Middle frontal gyrus (tissue), 1 donor: ENCODE data around the gene UBXN4.
"Not testable (repeated sequence)": the region's sequence is repeated elsewhere in the genome, so short reads cannot be mapped to it uniquely, and the experiment has no call there.

ENCODE experiments used
- DNase-seq: peaks from one replicate; pipeline ENCODE4 v3.0.0-alpha.2; 2015; ENCODE audit warnings: low spot score; ENCODE audit errors: extremely low spot score

UBXN4 gene, protein sequence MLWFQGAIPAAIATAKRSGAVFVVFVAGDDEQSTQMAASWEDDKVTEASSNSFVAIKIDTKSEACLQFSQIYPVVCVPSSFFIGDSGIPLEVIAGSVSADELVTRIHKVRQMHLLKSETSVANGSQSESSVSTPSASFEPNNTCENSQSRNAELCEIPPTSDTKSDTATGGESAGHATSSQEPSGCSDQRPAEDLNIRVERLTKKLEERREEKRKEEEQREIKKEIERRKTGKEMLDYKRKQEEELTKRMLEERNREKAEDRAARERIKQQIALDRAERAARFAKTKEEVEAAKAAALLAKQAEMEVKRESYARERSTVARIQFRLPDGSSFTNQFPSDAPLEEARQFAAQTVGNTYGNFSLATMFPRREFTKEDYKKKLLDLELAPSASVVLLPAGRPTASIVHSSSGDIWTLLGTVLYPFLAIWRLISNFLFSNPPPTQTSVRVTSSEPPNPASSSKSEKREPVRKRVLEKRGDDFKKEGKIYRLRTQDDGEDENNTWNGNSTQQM

DNA sequence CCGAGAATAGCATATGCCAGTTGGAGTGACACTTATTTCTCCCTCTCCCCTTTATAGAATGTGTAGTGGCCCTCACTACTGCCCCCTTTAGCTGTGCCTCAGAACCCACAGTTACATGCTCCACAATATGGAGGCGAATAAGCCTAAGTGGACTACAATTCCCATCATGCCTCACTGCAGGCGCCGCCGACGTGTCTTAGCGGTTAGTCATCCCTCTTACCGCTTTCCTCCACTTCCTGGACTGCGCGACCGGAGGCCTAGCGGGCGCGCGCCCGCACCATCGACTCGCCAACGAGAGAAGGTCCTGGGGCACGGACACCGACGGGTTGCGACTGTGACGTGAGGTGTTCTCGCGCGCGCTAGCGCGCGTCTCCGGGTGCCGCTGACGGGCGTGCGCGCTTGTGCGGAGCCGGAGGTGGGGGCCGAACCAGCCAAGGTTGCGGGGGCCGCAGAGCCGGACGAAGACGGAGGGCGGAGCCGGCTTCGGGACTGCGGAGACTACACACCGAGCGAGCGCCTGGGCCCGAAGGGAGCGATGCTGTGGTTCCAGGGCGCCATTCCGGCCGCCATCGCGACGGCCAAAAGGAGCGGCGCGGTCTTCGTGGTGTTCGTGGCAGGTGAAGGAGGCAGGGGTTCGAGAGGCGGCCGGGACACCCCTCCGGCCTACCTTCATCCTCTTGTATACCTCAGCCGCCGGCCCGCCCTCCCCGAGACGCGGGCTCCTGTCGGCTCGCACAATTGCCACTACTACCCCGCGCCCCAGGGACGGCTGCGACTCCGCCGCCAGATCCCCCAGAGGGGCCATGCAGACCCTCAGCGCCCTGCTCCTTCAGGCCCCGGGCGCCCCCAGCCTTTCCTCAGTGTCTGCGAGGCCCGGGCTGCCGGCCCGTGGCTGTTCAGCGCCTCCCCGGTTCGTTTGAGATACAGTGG lies at the start of gene UBXN4:
UBXN4 (plus strand) TSS at position 461 of the 930 bp plus-strand sequence; CDS start at position 536, 75 bp downstream.
- DNase-seq = peak; percentile 98

DNA sequence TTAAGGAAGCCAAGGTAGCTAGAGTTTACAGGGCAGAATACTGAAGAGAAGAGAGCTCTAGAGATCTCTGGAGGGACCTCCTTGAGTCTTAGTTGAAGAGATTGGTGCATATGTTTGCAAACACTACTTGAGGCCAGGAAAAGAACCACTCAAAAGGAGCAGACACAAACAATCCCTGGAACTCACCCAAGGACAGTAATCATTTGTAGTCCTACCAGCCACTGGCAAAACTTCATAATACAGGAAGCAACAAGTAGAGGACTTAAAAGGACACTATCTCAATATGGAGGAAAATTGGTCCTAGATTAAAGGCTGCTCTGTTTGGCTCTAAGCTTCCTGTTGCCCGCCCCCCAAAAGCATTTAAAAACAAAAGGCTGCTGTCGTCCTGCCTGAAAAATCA lies 46.9 kb upstream of the UBXN4 start:
- no peak for DNase-seq

DNA sequence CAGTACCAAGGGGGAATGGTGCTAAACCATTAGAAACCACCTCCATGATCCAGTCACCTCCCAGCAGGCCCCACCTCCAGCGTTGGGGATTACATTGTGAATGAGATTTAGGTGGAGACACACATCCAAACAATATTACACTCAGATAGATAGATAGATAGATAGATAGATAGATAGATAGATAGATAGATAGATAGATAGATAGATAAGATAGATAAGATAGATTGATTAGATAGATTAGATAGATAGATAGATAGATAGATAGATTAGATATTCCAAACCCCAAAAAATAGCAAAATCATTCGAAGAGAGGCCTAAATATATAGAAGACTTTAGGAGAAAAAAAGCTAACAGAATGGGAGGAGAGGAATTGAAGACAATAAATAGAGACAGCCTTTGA lies 42.8 kb upstream of the UBXN4 start:
- DNase-seq = no peak

DNA sequence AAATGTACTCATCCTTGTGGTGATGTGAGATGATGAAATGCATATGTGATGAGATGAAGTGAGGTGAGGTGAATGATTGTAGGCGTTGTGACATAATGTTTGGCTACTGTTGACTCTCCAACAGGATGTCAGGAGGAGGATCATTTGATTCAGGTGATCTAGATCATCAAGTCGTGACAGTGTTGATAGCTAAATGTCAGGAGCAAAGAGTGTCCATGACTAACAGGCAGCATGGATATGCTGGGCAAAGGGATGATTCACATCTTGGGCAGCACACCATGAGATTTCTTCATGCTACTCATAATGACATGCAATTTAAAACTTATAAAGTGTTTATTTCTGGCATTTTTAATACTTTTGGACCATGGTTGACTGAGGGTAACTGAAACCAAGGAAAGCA lies 40.2 kb upstream of the UBXN4 start:
- no peak for DNase-seq

DNA sequence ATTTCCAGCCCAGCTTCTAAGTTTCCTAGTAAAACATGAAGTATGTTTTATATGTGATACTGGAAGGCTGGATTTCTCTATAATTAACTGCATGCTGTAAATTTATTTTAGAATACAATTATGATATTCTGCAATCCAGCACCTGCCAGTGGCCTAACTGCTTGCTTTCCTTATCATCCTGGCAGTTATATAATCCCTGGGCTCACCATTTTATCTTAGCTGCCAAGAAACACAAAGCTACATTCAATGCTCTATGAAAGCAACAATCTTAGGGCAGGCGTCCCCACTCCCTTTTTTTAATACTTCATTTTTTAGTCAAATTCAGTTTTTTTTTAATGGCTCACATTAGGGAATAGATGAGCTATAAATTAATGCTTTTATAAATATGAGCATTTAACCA lies 38.4 kb upstream of the UBXN4 start:
- DNase-seq = no peak

DNA sequence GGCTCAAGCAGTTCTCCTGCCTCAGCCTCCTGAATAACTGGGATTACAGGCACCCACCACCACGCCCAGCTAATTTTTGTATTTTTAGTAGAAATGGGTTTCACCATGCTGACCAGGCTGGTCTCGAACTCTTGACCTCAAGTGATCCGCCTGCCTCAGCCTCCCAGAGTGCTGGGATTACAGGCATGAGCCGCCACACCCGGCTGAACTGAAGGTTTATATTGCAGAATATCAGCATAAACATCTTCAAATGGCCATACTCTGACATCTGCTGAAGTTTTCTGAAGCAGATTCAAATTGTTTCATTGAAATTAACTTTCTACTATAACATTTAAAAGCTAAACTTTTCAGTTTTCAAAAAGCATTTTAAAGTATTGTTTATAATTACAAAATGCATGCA lies 37.6 kb upstream of the UBXN4 start:
- DNase-seq = not testable (repeated sequence)

DNA sequence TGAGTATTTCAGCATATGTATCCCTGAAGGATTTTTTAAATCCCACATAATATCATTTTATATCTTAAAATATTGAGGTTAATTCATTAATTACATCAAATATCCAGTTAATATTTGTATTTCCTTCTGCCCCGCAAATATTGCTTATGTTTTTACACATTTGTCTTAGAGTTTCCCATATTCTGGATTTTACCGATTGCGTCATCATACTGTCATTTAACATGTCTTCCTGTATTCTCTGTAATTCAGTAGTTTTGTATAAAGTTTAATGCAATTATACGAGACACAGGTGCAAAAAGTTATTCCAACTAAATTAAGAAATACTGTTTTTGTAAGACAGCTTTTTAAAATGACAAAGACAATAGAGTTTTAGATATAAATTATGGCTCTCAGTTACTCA lies 33.5 kb upstream of the UBXN4 start:
- no peak for DNase-seq

DNA sequence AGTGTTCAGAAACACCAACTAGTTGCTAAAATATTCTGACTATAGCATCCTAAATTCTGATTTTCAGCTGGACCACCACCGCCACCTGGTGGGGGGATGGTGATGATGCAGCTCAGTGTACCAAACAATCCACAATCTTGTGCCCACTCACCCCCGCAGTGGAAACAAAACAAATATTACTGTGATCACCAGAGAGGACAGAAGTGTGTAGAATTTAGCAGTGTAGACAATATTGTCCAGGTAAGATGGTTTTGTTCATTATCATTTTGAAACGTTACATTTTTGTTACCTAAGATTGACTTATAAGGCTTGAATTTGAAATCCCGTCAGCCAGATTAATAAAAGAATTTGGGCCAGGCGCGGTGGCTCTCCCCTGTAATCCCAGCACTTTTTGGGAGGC lies 31.7 kb upstream of the UBXN4 start:
- DNase-seq = no peak

DNA sequence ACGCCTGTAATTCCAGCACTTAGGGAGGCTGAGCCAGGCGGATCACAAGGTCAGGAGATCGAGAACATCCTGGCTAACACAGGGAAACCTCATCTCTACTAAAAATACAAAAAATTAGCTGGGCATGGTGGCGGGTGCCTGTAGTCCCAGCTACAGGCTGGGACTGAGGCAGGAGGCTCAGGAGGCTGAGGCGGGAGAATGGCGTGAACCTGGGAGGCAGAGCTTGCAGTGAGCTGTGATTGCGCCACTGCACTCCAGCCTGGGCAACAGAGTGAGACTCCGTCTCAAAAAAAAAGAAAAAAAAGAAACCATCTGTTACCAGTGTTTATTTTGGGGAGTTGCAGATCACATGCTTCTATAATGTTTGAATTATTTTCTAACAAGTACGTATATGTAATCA lies 26.6 kb upstream of the UBXN4 start:
- DNase-seq = not testable (repeated sequence)

DNA sequence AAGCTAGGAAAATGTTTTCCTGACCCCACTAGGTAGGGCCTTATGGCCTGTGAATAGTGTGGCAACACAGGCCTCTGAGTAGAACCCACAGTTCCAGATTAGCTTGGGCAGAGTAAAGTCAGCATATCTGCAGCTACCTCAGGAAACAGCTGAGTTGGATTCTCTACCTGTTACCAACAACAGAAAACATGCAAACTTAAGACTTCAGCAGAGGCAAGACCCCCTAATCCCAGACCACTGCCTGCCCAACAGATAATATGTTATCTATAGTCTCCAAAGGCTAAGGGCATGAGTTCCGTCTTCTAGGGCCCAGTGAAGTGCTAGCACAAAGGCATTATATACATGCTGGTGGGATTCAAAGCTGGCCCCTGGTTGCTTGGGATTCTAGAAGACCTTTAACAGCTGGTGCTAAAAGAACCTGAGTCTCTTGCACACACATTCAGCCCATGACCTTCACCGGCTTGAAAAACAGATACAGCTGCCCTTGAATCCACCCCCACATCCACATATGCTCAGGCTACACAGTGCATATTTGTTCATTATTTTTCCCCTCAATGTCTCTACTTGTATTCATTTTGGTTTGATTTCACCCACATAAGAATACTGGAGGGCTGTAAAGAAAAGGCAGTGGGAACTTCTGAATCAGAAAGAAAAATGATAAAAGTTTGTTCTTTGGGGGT lies 13.5 kb upstream of the UBXN4 start:
- no peak for DNase-seq

DNA sequence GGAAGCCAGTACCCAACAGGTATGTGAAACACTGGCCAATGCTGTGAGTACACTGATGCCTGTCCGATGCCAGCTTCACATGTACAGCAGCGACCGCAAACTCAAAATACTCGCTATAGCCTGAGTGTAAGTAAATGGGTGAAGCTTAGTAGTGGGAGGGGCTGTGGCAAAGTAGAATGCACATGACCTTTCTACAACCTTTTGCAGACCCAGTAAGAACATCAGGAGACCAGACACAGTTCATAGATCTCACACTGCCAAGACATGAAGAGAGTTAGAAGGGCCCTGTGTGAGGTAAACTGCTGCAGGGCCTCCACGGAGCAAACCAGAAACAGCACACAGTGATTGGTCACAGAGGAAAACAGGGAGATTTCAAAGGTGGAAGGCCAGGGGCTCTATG lies 9.1 kb upstream of the UBXN4 start:
- no peak for DNase-seq

DNA sequence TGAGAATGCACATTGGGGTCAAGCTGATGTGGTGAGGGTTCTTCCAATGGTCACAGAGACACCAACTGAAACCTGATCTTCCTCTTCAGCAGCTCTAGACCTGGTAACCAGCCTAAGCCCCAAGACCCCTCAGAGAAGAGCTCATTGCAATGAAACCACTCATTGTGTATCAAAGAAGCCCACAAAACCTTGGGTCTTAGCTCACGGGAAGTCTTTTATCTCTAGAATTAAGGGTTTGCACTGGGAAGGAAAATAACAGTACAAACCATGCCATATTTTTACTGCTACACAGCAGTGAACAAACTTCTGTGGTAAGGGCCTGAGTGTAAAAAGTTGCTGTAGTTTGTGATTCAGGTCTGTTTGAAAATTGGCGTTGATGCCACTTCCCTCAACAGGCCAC lies 8.6 kb upstream of the UBXN4 start:
- no peak for DNase-seq

DNA sequence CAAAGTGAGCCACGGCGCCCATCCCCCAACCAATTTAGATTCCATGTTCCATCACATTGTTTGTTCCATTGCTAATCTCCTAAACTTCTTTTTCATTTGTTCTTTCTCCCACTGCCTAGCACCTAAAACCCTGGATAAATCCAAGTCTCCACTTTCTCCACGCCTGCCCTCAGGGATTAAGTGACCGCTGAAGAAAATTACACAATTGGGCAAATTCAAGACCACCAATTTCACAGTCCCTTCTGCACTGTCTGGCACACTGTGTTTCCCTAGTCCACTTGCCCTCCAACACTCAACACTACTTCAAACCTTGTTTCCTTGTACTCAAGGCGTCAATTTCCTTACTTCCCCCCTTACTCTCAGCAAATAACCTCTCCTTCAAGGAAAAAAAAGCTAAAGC lies 5.1 kb upstream of the UBXN4 start:
- no peak for DNase-seq

DNA sequence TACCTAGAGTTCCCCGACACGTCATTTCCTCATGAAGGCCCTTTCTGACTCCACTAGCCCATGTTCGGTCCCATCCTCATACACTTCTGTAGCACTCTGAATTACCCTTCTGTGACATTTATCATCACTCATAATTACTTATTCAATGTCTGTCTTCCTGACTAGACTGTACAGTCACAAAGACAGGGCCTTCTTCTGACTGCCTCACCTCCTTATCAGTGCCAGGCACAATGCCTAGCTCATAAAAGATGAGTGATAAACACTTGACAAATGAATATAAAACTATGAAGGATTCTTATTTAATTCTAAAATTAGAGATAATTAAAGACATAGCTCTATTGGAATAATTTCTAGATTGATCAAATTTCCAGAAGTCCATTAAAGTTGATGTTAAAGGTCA lies 1.4 kb upstream of the UBXN4 start:
- DNase-seq = no peak

DNA sequence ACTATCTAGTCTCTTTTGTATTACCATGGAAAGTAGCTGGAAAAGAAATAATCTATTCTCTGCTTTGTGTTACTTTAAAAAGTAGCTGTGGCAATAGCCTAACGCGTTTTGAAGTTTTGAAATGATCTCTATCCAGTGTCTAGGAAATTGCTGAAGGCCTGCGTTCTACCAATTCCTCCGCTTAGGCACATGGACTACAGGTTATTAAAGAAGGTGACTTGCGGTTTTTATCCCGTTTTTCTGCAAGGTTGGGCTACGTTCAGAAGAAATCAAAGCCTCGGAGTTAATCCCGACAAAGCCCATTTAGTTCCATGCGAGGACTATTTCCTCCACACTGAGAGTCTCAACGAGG lies 636 bp upstream of the UBXN4 start:
- DNase-seq = no peak

DNA sequence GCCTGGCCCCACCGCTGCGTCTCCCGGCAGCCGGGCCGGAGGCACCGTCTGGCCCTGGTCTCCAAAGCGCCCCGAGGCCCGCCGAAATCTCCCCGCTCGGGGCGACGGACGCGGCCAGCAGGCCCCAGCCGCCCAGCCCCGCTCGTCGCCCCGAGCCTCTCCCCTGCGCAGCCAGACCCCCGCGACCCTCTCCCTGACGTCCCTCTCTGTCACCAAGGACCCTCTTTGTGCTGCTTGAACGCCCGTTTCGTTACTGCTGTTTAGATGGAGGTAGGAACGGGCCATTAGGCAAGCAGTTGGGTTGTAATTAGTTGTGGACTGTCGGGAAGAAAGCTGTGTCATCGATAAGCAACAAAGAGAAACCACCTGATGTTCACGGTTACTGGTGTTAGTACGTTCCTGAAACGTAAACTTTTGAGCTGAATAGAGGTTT lies 686 bp downstream of the UBXN4 start:
- no peak for DNase-seq

DNA sequence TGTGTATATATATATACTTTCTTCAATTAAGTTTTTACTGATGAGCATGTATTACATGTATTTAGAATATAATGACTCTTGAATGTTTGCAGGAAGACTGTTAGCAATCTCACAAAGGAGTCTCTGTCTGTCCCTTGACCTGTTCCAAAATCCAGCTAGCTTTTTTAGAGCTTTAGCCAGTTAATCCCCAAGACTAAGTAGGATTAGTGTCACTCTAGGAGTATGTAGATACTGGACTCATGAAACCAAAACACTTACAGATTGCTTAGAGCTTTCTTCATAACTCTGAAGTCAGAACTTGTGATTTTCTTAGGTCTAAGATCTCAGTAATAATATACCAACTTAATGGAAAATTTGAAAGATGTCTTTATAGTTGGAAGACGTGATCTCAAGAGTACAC lies 2.2 kb downstream of the UBXN4 start:
- no peak for DNase-seq

DNA sequence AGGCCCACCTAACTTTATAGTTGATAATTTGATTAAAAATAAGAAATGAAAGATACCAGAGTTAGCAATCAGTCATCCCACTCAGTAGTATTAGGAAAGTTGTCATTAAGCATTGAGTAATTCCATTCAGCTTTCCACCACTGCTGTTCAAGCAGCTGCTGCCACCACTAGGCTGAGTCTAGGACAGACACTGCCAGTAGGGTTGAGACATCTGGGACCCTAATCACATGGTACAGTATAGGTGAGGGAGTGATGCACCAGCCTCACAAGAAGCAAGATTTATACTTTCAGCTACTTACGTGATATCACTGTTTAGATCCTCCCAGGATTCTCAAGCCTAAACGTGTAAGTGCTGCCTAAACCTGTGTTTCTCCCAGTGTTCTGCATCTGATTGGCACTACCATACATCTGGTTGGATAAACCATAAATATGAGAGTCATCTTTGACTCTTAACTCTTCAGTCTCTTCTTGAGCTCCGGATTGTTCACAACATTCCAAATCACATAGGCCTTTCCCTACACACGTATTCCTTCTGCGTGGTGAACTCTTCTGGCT lies 3.2 kb downstream of the UBXN4 start:
- DNase-seq = no peak

DNA sequence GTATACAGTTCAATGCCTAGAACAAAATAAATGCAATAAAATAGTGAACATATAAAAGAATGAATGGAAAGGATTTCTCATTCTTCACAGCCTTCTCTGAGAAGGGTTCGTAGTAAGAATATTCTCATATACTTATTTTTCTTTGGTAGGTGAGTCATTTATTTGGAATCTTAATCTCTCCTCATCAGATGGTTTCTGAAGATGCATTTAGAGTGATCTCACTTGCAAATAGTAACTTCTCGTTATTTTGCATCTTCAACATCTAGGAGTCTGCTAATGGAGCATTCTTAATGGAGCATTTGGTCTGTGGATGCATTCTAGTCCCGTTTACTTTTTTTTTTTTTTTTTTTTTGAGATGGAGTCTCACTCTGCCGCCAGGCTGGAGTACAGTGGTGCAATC lies 3.9 kb downstream of the UBXN4 start:
- DNase-seq = no peak

DNA sequence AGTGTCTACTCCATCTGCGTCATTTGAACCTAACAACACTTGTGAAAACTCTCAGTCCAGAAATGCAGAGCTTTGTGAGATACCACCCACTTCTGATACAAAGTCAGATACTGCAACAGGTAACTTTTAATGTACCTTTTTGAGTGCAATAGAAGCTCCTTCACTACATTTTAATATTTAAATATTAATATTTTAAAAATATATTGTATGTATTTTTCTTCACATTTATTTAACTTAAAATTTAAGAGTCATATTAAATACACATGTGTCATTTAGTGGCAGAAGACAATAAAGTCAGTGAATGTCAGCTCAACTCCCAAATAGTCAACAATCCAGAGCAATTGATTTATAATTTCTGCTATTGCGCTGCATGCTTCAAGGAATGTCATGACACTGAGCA lies 13.9 kb downstream of the UBXN4 start:
- DNase-seq = no peak

DNA sequence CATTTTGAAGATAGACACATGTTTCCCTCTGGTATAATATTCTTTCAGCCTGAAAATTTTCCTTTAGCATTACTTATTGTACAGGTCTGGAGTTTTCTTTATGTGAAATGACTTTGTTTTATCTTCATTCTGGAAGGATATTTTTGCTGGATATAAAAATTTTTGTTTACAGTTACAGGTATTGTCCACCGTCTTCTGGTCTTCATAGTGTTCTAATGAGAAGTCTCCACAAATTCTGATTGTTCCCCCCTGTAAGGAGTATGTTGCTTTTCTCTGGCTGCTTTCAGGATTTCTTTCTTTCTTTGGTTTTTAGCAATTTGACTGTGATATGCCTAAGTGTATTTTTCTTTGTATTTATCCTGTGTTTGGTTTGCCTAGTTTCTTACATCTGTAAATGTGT lies 15.0 kb downstream of the UBXN4 start:
- DNase-seq = no peak
